Esophagus (tissue), 2 donors: ENCODE results near the gene PRR12. TPM values are rescaled to one million over a fixed set of nuclear protein-coding genes. Genes with fewer than 3 reads are reported as not detected.

ENCODE experiments used
- H3K27ac ChIP-seq, 2 donors: one replicate each; pipeline ENCODE4 v1.5.1; 2013; ENCODE audit warnings: low read depth in 2 of 2, mild to moderate bottlenecking in 2 of 2, inconsistent platforms in 1 of 2, low read length in 1 of 2, moderate library complexity in 1 of 2
- H3K27me3 ChIP-seq, 2 donors: one replicate each; pipeline ENCODE4 v1.6.1; 2013; ENCODE audit warnings: low read length in 2 of 2, control low read depth in 1 of 2, mild to moderate bottlenecking in 1 of 2; ENCODE audit not compliant: insufficient read depth in 2 of 2, control insufficient read depth in 1 of 2
- H3K36me3 ChIP-seq, 2 donors: one replicate each; pipeline ENCODE4 v1.6.1; 2013; ENCODE audit warnings: low read length in 1 of 2; ENCODE audit not compliant: control insufficient read depth in 2 of 2, insufficient read depth in 2 of 2
- H3K4me1 ChIP-seq, 2 donors: one replicate each; pipeline ENCODE4 v1.6.1; 2013; ENCODE audit warnings: low read length in 1 of 2; ENCODE audit not compliant: control insufficient read depth in 2 of 2, insufficient read depth in 2 of 2
- H3K4me3 ChIP-seq, 2 donors: one replicate each; pipeline ENCODE4 v1.5.1; 2013; ENCODE audit warnings: low read length in 2 of 2, mild to moderate bottlenecking in 2 of 2, low read depth in 1 of 2, moderate library complexity in 1 of 2
- H3K9me3 ChIP-seq, 2 donors: one replicate each; pipeline ENCODE4 v1.6.1; 2013; ENCODE audit warnings: mild to moderate bottlenecking in 2 of 2, low read depth in 1 of 2, low read length in 1 of 2, moderate library complexity in 1 of 2; ENCODE audit not compliant: control insufficient read depth in 2 of 2, insufficient read depth in 1 of 2
- WGBS, 2 donors: extraction: QIAGEN DNeasy Blood & Tissue Kit; methylation state at CpG; one replicate each; pipeline ENCODE4 v1.1.7; 2013; 5-methylcytosine and 5-hydroxymethylcytosine counted together
- polyA plus RNA-seq, 2 donors: library from polyadenylated mRNA; stranded (reverse); fragments of 200-250 nt; gene quantifications; one replicate each; pipeline ENCODE4 v1.2.3, GENCODE V29; 2013
- donor health status: healthy with polysubstance abuse.
- donor health status: Bipolar disorder and iron deficiency.

Gene PRR12
- polyA plus RNA-seq, 2 donors, result 4.8 to 11.2 TPM

DNA sequence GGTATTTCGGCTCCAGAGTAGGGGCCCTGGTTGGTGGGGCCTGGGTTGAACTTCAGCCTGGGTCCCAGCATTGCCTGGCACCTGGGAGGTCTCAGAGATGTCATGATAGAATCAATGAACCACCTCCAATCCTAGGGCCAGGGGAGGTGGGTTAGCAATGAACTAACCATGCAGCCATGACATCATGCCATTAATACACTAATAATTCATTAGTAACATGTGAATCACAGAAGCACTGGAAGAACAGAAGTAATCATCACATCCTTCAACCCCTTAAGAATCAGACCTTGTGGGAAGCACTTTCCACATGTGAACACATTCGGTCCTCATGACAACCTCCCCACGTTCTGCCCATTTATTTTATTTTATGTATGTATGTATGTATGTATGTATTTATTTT lies 17.6 kb upstream of the PRR12 start:
- 81 to 85% methylated on average over 3 of the region's 3 CpGs for WGBS, 2 donors
- no peaks in the 10 kb centered on the region for H3K9me3 ChIP-seq
- H3K27ac ChIP-seq, result no peak overlapping the region
- peaks cover 0 to 2% of the 10 kb centered on the region in 2 donors for H3K4me1 ChIP-seq
- H3K4me3 ChIP-seq, result no peak overlapping the region
- peaks cover 4 to 9% of the 10 kb centered on the region in 2 donors for H3K36me3 ChIP-seq
- H3K27me3 ChIP-seq, result no peaks in the 10 kb centered on the region

GRCh38 chr19:49574206-49574755 lies 16.7 kb upstream of the PRR12 start:
- Histone ChIP-seq H3K4me1 (peaks cover 0 to 2% of the 10 kb centered on the region in 2 donors), H3K9me3 (no peaks in the 10 kb centered on the region), H3K27ac (no peak overlapping the region), H3K36me3 (peaks cover 4 to 9% of the 10 kb centered on the region in 2 donors), H3K27me3 (no peaks in the 10 kb centered on the region), H3K4me3 (no peak overlapping the region)
- 79 to 86% methylated on average over 2 of the region's 2 CpGs for WGBS, 2 donors

GRCh38 chr19:49579193-49579592 lies 11.8 kb upstream of the PRR12 start:
- H3K4me3 ChIP-seq, result peak overlapping the region in 1 of 2 donors; percentile 80
- H3K27ac ChIP-seq, result no peak overlapping the region
- peaks cover 3 to 4% of the 10 kb centered on the region in 2 donors for H3K36me3 ChIP-seq
- 59 to 79% methylated on average over 4 of the region's 4 CpGs for WGBS, 2 donors
- H3K27me3 ChIP-seq, result no peaks in the 10 kb centered on the region
- peaks cover 0 to 3% of the 10 kb centered on the region in 2 donors for H3K4me1 ChIP-seq
- H3K9me3 ChIP-seq, result no peaks in the 10 kb centered on the region

DNA sequence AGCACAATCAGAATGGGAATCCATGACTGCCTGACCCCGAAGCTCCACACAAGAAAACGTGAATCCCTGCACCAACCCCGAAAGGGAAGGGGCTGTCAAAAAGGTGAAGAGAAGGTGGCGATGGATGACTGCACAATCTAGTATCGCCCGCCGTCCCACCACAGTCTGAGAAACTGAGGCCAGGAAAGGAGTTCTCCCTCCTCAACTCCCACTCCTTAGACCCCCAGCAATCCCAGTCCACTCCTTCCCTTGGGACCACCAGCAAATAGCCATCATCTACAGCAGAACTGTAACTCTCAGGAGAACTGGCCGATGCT lies 11.1 kb upstream of the PRR12 start:
- H3K4me1 ChIP-seq, result peaks cover 0 to 3% of the 10 kb centered on the region in 2 donors
- peak overlapping the region; percentile 64 to 80 for H3K4me3 ChIP-seq
- no peaks in the 10 kb centered on the region for H3K27me3 ChIP-seq
- 1 to 2% methylated on average over 8 of the region's 8 CpGs for WGBS, 2 donors
- peak overlapping the region; percentile 75 to 82 for H3K27ac ChIP-seq
- no peaks in the 10 kb centered on the region for H3K9me3 ChIP-seq
- no peaks in the 10 kb centered on the region for H3K36me3 ChIP-seq

- Histone ChIP-seq H3K36me3 (no peaks in the 10 kb centered on the region), H3K4me3 (peak within 1 kb of the TSS; percentile 64 to 80), H3K9me3 (no peaks in the 10 kb centered on the region), H3K27me3 (no peaks in the 10 kb centered on the region), H3K27ac (peak within 1 kb of the TSS; percentile 75 to 82), H3K4me1 (peaks cover 0 to 3% of the 10 kb centered on the region in 2 donors)
- WGBS, 2 donors, result 1 to 2% methylated on average over 31 of the region's 31 CpGs
Observed at GRCh38 chr19:49580264-49581006, 10.5 kb upstream of the PRR12 start, which contains the start of gene NOSIP. Gene NOSIP, minus strand, starts transcription at chr19:49580556. Its CDS starts 19,865 bp downstream, at chr19:49560691.

DNA sequence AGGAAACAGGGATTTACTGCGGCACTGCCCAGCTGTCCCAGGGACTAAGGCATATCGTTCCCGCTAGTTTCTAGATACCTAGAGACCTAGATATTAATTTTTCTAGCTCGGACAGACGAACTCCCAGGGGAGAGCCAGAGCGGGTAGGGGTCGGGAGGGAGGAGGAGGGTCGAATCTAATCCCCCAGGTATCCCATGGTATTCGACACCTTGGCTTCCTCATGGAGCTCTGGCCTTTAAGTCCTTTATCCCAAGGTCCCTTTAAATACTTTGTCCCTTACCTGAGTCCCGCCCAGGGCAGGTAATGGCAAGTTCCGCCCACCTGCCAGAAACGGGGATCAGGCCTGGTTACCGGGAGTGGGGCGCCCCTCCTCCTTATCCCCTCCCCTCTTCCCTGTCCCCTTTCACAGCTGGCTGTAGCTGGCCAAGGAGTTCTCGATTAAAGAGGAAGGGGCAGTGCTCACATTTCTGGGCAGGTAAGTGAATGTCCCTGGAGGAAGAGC lies 9.9 kb upstream of the PRR12 start, which contains the start of gene PRRG2:
TSS of gene PRRG2 (plus strand) at position 310 of the 502 bp plus-strand sequence. CDS start 1,904 bp downstream, outside the sequence.
- Histone ChIP-seq H3K36me3 (no peaks in the 10 kb centered on the region), H3K4me1 (peaks cover 0 to 3% of the 10 kb centered on the region in 2 donors), H3K27me3 (no peaks in the 10 kb centered on the region), H3K9me3 (no peaks in the 10 kb centered on the region), H3K27ac (peak within 1 kb of the TSS; percentile 75 to 82), H3K4me3 (peak within 1 kb of the TSS; percentile 64 to 80)
- WGBS, 2 donors, result 23 to 28% methylated on average over 13 to 15 of the region's 15 CpGs

- WGBS, 2 donors, result 54 to 91% methylated on average over 2 of the region's 2 CpGs
Observed at GRCh38 chr19:49583239-49583638, 7.7 kb upstream of the PRR12 start.

GRCh38 chr19:49585023-49585422 lies 6.0 kb upstream of the PRR12 start:
- no peak overlapping the region for H3K27ac ChIP-seq
- H3K9me3 ChIP-seq, result no peaks in the 10 kb centered on the region
- H3K4me1 ChIP-seq, result no peaks in the 10 kb centered on the region
- 68 to 70% methylated on average over 8 of the region's 8 CpGs for WGBS, 2 donors
- H3K27me3 ChIP-seq, result no peaks in the 10 kb centered on the region
- H3K4me3 ChIP-seq, result no peak overlapping the region
- no peaks in the 10 kb centered on the region for H3K36me3 ChIP-seq

More at GRCh38 chr19:49583239-49583638, 7.7 kb upstream of the PRR12 start:
- H3K27me3 ChIP-seq, result no peaks in the 10 kb centered on the region
- no peak overlapping the region for H3K27ac ChIP-seq
- H3K4me3 ChIP-seq, result no peak overlapping the region
- H3K4me1 ChIP-seq, result peaks cover 0 to 3% of the 10 kb centered on the region in 2 donors
- H3K9me3 ChIP-seq, result no peaks in the 10 kb centered on the region
- H3K36me3 ChIP-seq, result no peaks in the 10 kb centered on the region

DNA sequence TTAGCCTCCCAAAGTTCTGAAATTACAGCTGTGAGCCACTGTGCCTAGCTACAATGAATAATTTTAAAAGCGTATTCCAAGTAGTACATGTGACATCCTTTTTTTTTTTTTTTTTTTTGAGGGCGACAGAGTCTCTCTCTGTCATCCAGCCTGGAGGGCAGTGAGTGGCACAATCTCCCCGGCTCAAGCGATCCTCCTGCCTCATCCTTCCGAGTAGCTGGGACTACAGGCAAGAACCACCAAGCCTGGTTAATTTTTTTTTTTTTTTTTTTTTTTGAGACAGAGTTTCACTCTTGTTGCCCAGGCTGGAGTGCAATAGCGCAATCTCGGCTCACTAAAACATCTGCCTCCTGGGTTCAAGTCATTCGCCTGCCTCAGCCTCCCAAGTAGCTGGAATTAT lies 3.8 kb upstream of the PRR12 start:
- Histone ChIP-seq H3K4me1 (no peaks in the 10 kb centered on the region), H3K36me3 (no peaks in the 10 kb centered on the region), H3K27me3 (no peaks in the 10 kb centered on the region), H3K9me3 (no peaks in the 10 kb centered on the region), H3K4me3 (no peak overlapping the region), H3K27ac (no peak overlapping the region)
- WGBS, 2 donors, result 89 to 91% methylated on average over 8 of the region's 8 CpGs
